GM18499 (cell line): Measurements from ENCODE around the gene CCT6A.
A peak's percentile ranks its signal among the peaks of the same experiment; 100 is the strongest.
"Not testable (repeated sequence)": the region's sequence is repeated elsewhere in the genome, so short reads cannot be mapped to it uniquely, and the experiment has no call there.

Experiments used
- ATAC-seq: cut with Tn5 transposase; IDR thresholded peaks from one replicate; pipeline ENCODE4 v1.9.1; 2021; ENCODE audit warnings: moderate number of reproducible peaks; ENCODE audit not compliant: insufficient read depth, unreplicated experiment

CCT6A gene

DNA sequence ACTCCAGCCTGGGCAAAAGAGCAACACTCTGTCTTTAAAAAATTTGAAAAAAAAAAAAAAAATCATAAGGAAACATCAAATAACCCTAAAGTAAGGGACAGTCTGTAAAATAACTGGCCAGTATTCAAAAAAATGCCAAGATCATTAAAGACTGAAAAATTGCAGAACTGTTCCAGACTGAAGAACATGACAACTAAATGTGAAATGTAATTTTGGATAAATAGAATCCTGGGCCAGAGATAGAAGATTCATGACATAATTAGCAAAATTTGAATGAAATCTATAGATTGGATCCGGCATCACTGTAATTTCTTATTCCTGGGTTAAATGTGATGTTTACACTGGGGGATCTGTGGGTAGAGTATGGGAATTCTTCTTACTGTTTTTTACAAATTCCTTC is 3.3 kb upstream of the CCT6A start:
- ATAC-seq = no peak

- ATAC-seq = not testable (repeated sequence)
Observed at GRCh38 chr7:56048763-56049162, 2.8 kb upstream of the CCT6A start.

- ATAC-seq = no peak
Observed at GRCh38 chr7:56051053-56051338, 569 bp upstream of the CCT6A start.

- no peak for ATAC-seq
Observed at GRCh38 chr7:56053379-56053778, 1.8 kb downstream of the CCT6A start.

GRCh38 chr7:56053993-56054392 is 2.4 kb downstream of the CCT6A start:
- no peak for ATAC-seq

DNA sequence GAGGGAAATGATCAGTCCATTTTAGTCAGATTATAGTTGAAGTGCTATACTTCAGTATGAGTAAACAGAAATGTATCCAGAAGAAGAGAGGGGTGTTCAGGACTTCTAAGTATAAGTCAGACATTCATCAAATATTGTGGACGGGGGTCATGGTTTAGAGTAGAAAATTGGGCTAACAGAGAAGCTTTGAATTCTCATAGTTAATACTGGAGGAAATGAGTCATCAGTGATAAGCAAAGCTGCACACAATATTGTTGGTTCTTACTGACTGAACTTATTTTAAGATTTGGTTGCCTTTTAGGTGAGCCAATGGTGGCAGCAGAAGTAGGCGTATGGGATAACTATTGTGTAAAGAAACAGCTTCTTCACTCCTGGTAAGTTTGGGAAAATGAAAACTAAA is 10.8 kb downstream of the CCT6A start:
- ATAC-seq = no peak

- ATAC-seq = no peak
Observed at GRCh38 chr7:56063500-56063881, 11.9 kb downstream of the CCT6A start.

GRCh38 chr7:56063882-56064625 is 12.5 kb downstream of the CCT6A start, which contains the start of gene SUMF2:
Gene SUMF2 (plus strand): TSS chr7:56064286. CDS start chr7:56064312, 26 bp downstream.
- peak; percentile 59 for ATAC-seq

- not testable (repeated sequence) for ATAC-seq
Observed at GRCh38 chr7:56066376-56066775, 14.8 kb downstream of the CCT6A start.

DNA sequence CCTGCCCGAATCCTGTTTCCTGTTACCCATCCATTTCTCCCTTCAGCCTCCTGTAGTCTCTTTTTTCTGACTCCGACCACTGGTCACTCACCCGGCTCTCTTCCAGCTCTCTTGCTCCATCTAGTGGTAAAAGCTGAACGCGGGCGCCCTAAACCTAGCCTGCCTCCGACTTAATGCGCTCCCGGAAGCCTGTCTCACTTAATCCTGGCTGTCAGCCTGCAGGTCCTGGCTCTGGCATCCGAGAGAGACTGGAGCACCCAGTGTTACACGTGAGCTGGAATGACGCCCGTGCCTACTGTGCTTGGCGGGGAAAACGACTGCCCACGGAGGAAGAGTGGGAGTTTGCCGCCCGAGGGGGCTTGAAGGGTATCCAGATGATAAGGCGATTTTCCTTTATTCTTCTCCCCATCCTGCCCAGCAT is 22.8 kb downstream of the CCT6A start:
- peak; percentile 84 for ATAC-seq

DNA sequence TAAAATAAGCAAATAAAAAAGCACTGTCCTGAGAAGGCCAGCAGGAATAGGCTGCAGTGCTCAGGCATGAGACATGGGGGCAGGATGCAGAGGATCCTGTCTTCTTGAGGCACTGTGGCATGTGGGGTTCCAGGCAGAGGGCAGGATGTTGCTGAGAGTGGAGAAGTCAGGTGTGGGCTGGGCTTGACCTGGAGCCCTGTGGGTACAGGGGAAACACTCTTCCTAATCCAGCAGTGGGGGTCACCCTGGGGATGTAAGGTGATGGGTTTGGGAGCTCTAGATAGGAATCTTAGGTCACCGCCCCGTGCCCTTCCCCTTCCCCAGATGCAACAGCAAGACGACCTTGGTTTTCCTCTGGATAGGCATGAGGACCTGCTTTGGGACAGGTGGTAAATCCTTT is 26.1 kb downstream of the CCT6A start:
- ATAC-seq = no peak

- no peak for ATAC-seq
Observed at GRCh38 chr7:56078196-56078595, 26.6 kb downstream of the CCT6A start.

- no peak for ATAC-seq
Observed at GRCh38 chr7:56079450-56080185, 28.1 kb downstream of the CCT6A start.

DNA sequence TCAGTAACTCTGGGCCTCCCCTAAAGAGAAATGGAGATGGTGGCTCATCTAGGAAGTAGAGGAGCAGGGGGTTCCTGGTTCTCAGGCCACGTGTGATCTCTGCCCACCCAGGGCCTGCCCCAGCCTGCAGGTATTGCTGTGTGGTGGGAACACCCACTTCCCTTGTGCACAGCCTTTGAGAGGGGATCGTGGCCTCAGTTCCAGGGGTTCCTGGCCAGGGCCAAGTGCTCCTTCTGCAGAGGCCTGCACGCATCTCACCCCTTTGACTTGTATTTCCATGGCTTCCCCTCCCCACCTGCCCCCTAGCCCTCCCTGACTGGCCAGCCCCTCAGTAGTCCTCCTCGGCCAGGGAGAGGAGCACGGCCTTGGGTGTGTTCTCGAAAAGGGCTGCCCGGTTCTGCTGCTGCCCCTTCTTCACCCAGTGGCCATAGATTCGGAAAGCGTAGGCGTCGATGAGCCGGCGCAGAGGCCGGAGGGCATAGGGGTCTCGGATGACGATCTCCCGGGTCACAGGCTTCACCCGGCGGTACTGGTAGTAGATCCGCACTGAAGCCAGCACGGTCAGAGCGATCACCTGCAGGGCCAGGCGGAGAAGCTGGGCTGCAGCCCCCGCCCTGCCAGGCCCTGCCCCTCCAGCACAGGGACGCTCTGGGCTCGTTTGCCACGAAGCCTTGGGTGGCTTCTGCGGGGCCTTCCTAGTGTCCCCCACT is 29.3 kb downstream of the CCT6A start:
- ATAC-seq = not testable (repeated sequence)

GRCh38 chr7:56081626-56082340 is 30.2 kb downstream of the CCT6A start:
- no peak for ATAC-seq

GRCh38 chr7:56083150-56083785 is 31.7 kb downstream of the CCT6A start:
- ATAC-seq = no peak

DNA sequence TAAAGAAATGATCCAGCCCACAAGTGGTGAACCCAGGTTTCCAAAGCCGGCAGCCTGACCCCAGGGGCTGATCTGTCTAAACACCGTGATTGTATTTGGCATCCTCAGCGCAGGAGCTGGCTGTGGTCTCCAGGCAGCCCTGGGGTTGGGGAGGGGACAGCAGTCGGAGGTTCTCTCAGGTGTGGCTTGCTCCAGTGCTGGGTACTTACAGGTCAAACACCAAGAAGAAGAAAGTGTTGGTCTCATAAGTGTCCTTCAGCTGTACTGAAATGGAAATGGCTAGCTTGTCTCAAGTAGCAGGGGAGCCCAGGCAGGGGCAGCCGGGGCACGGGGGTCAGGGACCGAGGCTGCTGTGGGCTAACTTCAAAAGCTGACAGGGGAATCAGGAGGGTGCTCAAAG is 35.2 kb downstream of the CCT6A start:
- ATAC-seq = no peak

DNA sequence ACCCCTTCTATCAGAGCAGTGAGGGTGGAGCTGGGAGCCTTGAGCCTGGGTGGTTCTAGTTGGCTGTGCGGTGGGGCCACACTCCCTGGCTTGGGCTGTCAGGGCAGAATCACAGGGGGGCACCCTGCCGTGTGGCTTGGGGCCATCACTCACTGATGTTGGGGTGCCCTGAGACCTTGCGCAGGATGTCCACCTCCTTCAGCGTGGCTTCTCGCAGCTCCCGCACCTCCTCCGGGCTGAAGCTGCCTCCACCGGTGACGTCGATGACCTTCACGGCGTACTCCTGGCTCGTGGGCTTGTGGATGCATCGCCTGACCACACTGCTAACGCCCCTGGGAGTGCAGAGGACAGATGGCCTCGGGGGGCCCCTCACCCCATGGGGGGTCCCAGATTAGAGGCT is 35.9 kb downstream of the CCT6A start:
- no peak for ATAC-seq

GRCh38 chr7:56091591-56091990 is 40.0 kb downstream of the CCT6A start:
- ATAC-seq = no peak

DNA sequence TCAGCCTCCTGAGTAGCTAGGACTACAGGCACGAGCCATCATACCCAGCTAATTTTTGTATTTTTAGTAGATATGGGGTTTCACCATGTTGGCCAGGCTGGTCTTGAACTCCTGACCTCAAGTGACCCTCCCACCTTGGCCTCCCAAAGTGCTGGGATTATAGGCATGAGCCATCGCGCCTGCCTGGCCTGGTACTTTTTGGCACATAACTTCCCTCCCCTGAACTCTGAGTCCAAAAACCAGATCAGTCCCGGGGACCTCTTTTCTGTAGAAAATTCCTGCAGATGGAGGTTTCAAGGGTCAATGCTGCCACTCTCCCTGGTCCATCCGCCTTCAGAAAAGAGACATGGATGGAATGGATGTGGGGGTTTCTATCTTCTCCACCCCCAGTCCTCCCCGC is 40.8 kb downstream of the CCT6A start:
- ATAC-seq = not testable (repeated sequence)
